ENCODE results near the gene AARS1.
"Not testable (repeated sequence)": the region's sequence is repeated elsewhere in the genome, so short reads cannot be mapped to it uniquely, and the experiment has no call there.

Gene AARS1

DNA sequence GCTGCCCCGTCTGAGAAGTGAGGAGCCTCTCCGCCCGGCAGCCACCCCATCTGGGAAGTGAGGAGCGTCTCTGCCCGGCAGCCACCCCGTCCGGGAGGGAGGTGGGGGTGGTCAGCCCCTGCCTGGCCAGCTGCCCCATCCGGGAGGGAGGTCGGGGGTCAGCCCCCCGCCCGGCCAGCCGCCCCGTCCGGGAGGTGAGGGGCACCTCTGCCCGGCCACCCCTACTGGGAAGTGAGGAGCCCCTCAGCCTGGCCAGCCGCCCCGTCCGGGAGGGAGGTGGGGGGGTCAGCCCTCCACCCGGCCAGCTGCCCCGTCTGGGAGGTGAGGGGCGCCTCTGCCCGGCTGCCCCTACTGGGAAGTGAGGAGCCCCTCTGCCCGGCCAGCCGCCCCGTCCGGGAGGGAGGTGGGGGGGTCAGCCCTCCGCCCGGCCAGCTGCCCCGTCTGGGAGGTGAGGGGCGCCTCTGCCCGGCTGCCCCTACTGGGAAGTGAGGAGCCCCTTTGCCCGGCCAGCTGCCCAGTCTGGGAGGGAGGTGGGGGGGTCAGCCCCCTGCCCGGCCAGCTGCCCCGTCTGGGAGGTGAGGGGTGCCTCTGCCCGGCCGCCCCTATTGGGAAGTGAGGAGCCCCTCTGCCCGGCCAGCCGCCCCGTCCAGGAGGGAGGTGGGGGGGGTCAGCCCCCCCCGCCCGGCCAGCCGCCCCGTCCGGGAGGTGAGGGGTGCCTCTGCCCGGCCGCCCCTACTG is 84.5 kb downstream of the AARS1 start:
- FAIRE-seq = not testable (repeated sequence)

DNA sequence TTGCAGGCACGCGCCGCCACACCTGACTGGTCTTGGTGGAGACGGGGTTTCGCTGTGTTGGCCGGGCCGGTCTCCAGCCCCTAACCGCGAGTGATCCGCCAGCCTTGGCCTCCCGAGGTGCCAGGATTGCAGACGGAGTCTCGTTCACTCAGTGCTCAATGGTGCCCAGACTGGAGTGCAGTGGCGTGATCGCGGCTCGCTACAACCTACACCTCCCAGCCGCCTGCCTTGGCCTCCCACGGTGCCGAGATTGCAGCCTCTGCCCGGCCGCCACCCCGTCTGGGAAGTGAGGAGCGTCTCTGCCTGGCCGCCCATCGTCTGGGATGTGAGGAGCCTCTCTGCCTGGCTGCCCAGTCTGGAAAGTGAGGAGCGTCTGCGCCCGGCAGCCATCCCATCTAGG is 85.3 kb downstream of the AARS1 start:
- not testable (repeated sequence) for FAIRE-seq; DNase-seq (ENCODE audit: insufficient read length, low spot score)

More for the DNA sequence above, 84.5 kb downstream of the AARS1 start:
- DNase-seq (ENCODE audit: insufficient read length, low spot score) = not testable (repeated sequence)

DNA sequence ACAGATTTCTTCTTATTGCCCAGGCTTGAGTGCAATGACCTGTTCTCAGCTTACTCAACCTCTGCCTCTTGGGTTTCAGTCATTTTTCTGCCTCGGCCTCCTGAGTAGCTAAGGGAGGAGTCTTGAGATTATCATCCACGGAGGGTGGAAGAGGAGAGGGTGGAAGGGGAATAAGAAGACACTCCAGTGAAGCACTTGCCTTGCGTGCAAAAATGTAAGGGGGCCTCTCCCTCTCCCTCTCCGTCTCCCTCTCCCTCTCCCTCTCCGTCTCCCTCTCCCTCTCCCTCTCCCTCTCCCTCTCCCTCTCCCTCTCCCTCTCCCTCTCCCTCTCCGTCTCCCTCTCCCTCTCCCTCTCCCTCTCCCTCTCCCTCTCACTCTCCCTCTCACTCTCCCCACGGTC is 85.8 kb downstream of the AARS1 start:
- not testable (repeated sequence) for FAIRE-seq; DNase-seq (ENCODE audit: insufficient read length, low spot score)
